Measurements from ENCODE around the gene SEMA4D. TPM values are rescaled to one million over a fixed set of nuclear protein-coding genes. Genes with fewer than 3 reads are reported as not detected.
A peak's percentile ranks its signal among the peaks of the same experiment; 100 is the strongest.

The SEMA4D gene
- total and polyA plus RNA-seq, 9 of the 15 experiments (the other 6 are each of a cell fraction or from before 2014, with no cell fraction given) = 0.38 to 5.1 (median 1.8) TPM

GRCh38 chr9:89318123-89319014 is 179.5 kb downstream of the SEMA4D start, which contains the start of gene SECISBP2 (continued):
- TF ChIP-seq SIX5 (IDR thresholded peaks at IDR 0.05; ENCODE audit: borderline replicate concordance in 1 of 2, insufficient read depth in 1 of 2, low read depth in 1 of 2, low read length in 2 of 2) = peak; percentile 27 to 36; a peak in 1 of 4 replicates
- no peak for TF ChIP-seq KAT2B (IDR thresholded peaks at IDR 0.05; ENCODE audit: low read depth, low read length)
- TF ChIP-seq CREB5 (CRISPR knock-in tag; IDR thresholded peaks at IDR 0.05) = no peak
- peak; percentile 35; the same call in 1 of the 2 replicates for TF ChIP-seq NFE2 (IDR thresholded peaks at IDR 0.05; ENCODE audit: low read depth)
- no peak for TF ChIP-seq RBM39 (optimal IDR thresholded peaks at IDR 0.05; ENCODE audit: low read depth, low read length)
- TF ChIP-seq KAT8 (IDR thresholded peaks at IDR 0.05; ENCODE audit: low read depth) = no peak
- TF ChIP-seq KLF16 (IDR thresholded peaks at IDR 0.05) = no peak
- no peak for TF ChIP-seq ZNF644 (tag; IDR thresholded peaks at IDR 0.05; ENCODE audit: low read depth)
- peak; percentile 95 for TF ChIP-seq SIN3B (IDR thresholded peaks at IDR 0.05; ENCODE audit: low read depth)
- no peak for TF ChIP-seq ZNF134 (CRISPR knock-in tag; conservative IDR thresholded peaks at IDR 0.05)
- 0 out of 2 replicates have a peak, but pooled peaks have one; percentile 54 for TF ChIP-seq USF2 (CRISPR knock-in tag; IDR thresholded peaks at IDR 0.05)
- no peak for TF ChIP-seq CREB3 (tag; conservative IDR thresholded peaks at IDR 0.05; ENCODE audit: low read depth)
- peak; percentile 95 for TF ChIP-seq E2F1 (CRISPR knock-in tag; IDR thresholded peaks at IDR 0.05)
- TF ChIP-seq TBP (optimal IDR thresholded peaks at IDR 0.05; ENCODE audit: low read depth, low read length) = no peak
- peak; percentile 97 for TF ChIP-seq EGR1 (conservative IDR thresholded peaks at IDR 0.05)
- peak; percentile 45 for TF ChIP-seq NFIC (IDR thresholded peaks at IDR 0.05)
- peak; percentile 98 for TF ChIP-seq MTA1 (IDR thresholded peaks at IDR 0.05; ENCODE audit: borderline replicate concordance)
- TF ChIP-seq ETV1 (tag; conservative IDR thresholded peaks at IDR 0.05; ENCODE audit: low read depth) = peak; percentile 95
- TF ChIP-seq ELK1 (CRISPR knock-in tag; IDR thresholded peaks at IDR 0.05) = no peak
- TF ChIP-seq ZBTB34 (CRISPR knock-in tag; IDR thresholded peaks at IDR 0.05) = no peak

Data from K562 (cell line).